ENCODE data around the gene BLOC1S6. TPM values are rescaled to one million over a fixed set of nuclear protein-coding genes. Genes with fewer than 3 reads are reported as not detected.
A peak's percentile ranks its signal among the peaks of the same experiment; 100 is the strongest.

BLOC1S6 gene
- total and polyA plus RNA-seq, 5 donors from 2014 or later = 37.9 to 66.3 (median 46.7) TPM

GRCh38 chr15:45549541-45550220, 37.5 kb upstream of the BLOC1S6 start:
- Mint-ChIP-seq H3K27me3 (peaks cover 29% of the 10 kb centered on the region), H3K4me3 (no peak overlapping the region), H3K27ac (no peak overlapping the region), H3K4me1 (no peaks in the 10 kb centered on the region), H3K9me3 (peaks cover 0 to 1% (median 0%) of the 10 kb centered on the region in 7 donors), H3K36me3 (no peaks in the 10 kb centered on the region)
- Histone ChIP-seq H3K9me3 (ENCODE audit: control insufficient read depth in 2 of 2, low read length in 2 of 2) (no peaks in the 10 kb centered on the region), H3K4me3 (ENCODE audit: low read depth, low read length) (no peak overlapping the region), H3K36me3 (ENCODE audit: control insufficient read depth, insufficient read depth, low read length) (no peaks in the 10 kb centered on the region), H3K4me1 (ENCODE audit: control insufficient read depth, insufficient read depth, low read length, poor library complexity, severe bottlenecking) (no peaks in the 10 kb centered on the region), H3K27me3 (ENCODE audit: control insufficient read depth, insufficient read depth, low read length) (peaks cover 8% of the 10 kb centered on the region), H3K27ac (ENCODE audit: insufficient read depth, low read length, poor library complexity, severe bottlenecking) (no peak overlapping the region)
- DNase-seq (no peak), ATAC-seq (ENCODE audit: low read depth in 2 of 2) (no peak)

DNA sequence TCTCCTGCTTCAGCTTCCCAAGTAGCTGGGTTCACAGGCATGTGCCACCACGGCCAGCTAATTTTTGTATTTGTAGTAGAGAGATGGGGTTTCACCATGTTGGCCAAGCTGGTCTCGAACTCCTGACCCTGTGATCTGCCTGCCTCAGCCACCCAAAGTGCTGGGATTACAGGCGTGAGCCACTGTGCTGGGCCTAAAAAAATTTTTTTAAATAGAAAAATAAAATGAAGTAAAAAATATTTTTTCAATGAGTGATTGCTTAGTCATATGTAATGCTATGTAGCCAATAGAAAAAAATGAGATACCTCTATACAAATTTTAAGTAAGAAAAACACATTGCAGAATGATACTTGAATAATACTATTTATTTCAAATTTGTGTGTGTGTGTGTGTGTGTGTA, 36.7 kb upstream of the BLOC1S6 start:
- peaks cover 36% of the 10 kb centered on the region for H3K27me3 Mint-ChIP-seq
- Histone ChIP-seq H3K9me3 (ENCODE audit: control insufficient read depth in 2 of 2, low read length in 2 of 2) (no peaks in the 10 kb centered on the region), H3K36me3 (ENCODE audit: control insufficient read depth, insufficient read depth, low read length) (no peaks in the 10 kb centered on the region), H3K4me1 (ENCODE audit: control insufficient read depth, insufficient read depth, low read length, poor library complexity, severe bottlenecking) (no peaks in the 10 kb centered on the region), H3K27me3 (ENCODE audit: control insufficient read depth, insufficient read depth, low read length) (peaks cover 8% of the 10 kb centered on the region), H3K4me3 (ENCODE audit: low read depth, low read length) (no peak overlapping the region), H3K27ac (ENCODE audit: insufficient read depth, low read length, poor library complexity, severe bottlenecking) (no peak overlapping the region)
- H3K4me1 Mint-ChIP-seq = no peaks in the 10 kb centered on the region
- no peak overlapping the region for H3K27ac Mint-ChIP-seq
- peaks cover 0 to 1% (median 0%) of the 10 kb centered on the region in 7 donors for H3K9me3 Mint-ChIP-seq
- DNase-seq = no peak
- no peak for ATAC-seq (ENCODE audit: low read depth in 2 of 2)
- no peaks in the 10 kb centered on the region for H3K36me3 Mint-ChIP-seq
- H3K4me3 Mint-ChIP-seq = no peak overlapping the region

DNA sequence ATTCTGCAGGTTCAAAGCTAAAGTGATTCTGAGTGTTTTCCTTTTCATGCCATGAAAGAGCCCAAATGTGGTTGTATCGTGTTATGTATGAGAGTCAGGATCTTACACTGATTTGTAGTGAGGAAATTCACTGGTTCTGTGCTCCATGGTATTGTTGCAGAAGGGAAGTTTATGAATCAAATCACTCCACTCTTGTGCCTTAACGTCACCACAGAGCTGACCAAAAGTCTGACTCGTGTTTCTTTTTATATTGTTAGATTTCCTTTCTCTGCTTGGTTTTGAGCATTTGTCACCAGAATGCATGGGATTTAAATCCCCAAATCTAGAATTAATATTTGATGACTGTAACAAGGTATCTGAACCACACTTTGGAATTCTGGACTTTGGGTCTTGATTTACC, 35.5 kb upstream of the BLOC1S6 start:
- H3K36me3 ChIP-seq (ENCODE audit: control insufficient read depth, insufficient read depth, low read length) = no peaks in the 10 kb centered on the region
- ATAC-seq (ENCODE audit: low read depth in 2 of 2) (no peak), DNase-seq (no peak)
- no peak overlapping the region for H3K27ac ChIP-seq (ENCODE audit: insufficient read depth, low read length, poor library complexity, severe bottlenecking)
- peaks cover 40% of the 10 kb centered on the region for H3K27me3 Mint-ChIP-seq
- H3K4me3 ChIP-seq (ENCODE audit: low read depth, low read length) = no peak overlapping the region
- peaks cover 0 to 1% (median 0%) of the 10 kb centered on the region in 7 donors for H3K9me3 Mint-ChIP-seq
- H3K27me3 ChIP-seq (ENCODE audit: control insufficient read depth, insufficient read depth, low read length) = peaks cover 9% of the 10 kb centered on the region
- no peaks in the 10 kb centered on the region for H3K4me1 Mint-ChIP-seq
- no peaks in the 10 kb centered on the region for H3K36me3 Mint-ChIP-seq
- H3K4me1 ChIP-seq (ENCODE audit: control insufficient read depth, insufficient read depth, low read length, poor library complexity, severe bottlenecking) = no peaks in the 10 kb centered on the region
- no peaks in the 10 kb centered on the region for H3K9me3 ChIP-seq (ENCODE audit: control insufficient read depth in 2 of 2, low read length in 2 of 2)
- no peak overlapping the region for H3K27ac Mint-ChIP-seq
- H3K4me3 Mint-ChIP-seq = no peak overlapping the region

GRCh38 chr15:45555934-45556608, 31.1 kb upstream of the BLOC1S6 start:
- Mint-ChIP-seq H3K36me3 (no peaks in the 10 kb centered on the region), H3K27me3 (peaks cover 47% of the 10 kb centered on the region), H3K4me1 (no peaks in the 10 kb centered on the region), H3K4me3 (no peak overlapping the region), H3K27ac (no peak overlapping the region), H3K9me3 (peaks cover 0 to 1% (median 0%) of the 10 kb centered on the region in 7 donors)
- H3K27ac ChIP-seq (ENCODE audit: insufficient read depth, low read length, poor library complexity, severe bottlenecking) = no peak overlapping the region
- H3K36me3 ChIP-seq (ENCODE audit: control insufficient read depth, insufficient read depth, low read length) = no peaks in the 10 kb centered on the region
- H3K4me3 ChIP-seq (ENCODE audit: low read depth, low read length) = no peak overlapping the region
- ATAC-seq (ENCODE audit: low read depth in 2 of 2) (no peak), DNase-seq (no peak)
- H3K27me3 ChIP-seq (ENCODE audit: control insufficient read depth, insufficient read depth, low read length) = peaks cover 12% of the 10 kb centered on the region
- H3K4me1 ChIP-seq (ENCODE audit: control insufficient read depth, insufficient read depth, low read length, poor library complexity, severe bottlenecking) = no peaks in the 10 kb centered on the region
- no peaks in the 10 kb centered on the region for H3K9me3 ChIP-seq (ENCODE audit: control insufficient read depth in 2 of 2, low read length in 2 of 2)

- ATAC-seq (ENCODE audit: low read depth in 2 of 2) = no peak
Measured at GRCh38 chr15:45572617-45573016, 14.6 kb upstream of the BLOC1S6 start.

DNA sequence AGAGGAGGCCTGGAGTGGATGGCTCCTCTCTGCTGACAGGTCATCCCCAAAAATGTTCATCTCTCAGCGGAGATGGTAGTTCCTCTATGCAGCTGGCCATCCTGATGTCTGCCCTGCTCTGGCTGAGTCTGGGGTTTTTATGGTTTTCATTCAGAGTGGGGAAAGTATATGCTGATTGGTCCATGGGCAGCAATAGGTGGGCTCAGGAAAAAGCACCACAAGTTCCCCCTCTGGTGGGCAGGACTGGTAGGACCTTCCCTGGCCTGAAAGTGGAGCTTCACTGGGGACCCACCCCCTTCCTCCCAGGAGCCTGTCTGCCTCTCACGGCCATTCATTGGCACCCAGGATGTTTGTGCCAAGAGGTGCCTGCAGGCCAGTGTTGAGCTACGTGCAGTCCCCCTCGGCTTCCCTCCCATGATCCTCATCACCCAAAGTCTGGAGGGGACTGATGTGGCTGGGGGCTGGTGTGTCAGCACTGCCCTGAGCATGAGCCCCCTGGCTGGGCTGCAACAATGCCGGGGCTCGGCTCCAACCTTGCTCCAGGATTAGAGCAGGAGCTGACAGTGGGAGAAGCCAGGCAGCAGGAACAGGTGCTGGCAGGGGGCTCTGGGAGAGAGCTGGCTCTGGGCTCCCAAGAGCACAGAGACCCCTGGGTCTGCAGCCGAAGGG, 13.1 kb upstream of the BLOC1S6 start:
- H3K9me3 Mint-ChIP-seq = peaks cover 0 to 2% (median 0%) of the 10 kb centered on the region in 7 donors
- H3K27me3 Mint-ChIP-seq = peaks cover 40% of the 10 kb centered on the region
- H3K27ac Mint-ChIP-seq = no peak overlapping the region
- no peaks in the 10 kb centered on the region for H3K36me3 ChIP-seq (ENCODE audit: control insufficient read depth, insufficient read depth, low read length)
- no peak for ATAC-seq (ENCODE audit: low read depth in 2 of 2)
- no peak overlapping the region for H3K4me3 ChIP-seq (ENCODE audit: low read depth, low read length)
- H3K36me3 Mint-ChIP-seq = no peaks in the 10 kb centered on the region
- H3K4me3 Mint-ChIP-seq = no peak overlapping the region
- no peaks in the 10 kb centered on the region for H3K4me1 Mint-ChIP-seq
- H3K4me1 ChIP-seq (ENCODE audit: control insufficient read depth, insufficient read depth, low read length, poor library complexity, severe bottlenecking) = no peaks in the 10 kb centered on the region
- no peak overlapping the region for H3K27ac ChIP-seq (ENCODE audit: insufficient read depth, low read length, poor library complexity, severe bottlenecking)
- H3K9me3 ChIP-seq (ENCODE audit: control insufficient read depth in 2 of 2, low read length in 2 of 2) = no peaks in the 10 kb centered on the region
- peak in 1 of 3 donors; percentile 17 for DNase-seq
- H3K27me3 ChIP-seq (ENCODE audit: control insufficient read depth, insufficient read depth, low read length) = peaks cover 16% of the 10 kb centered on the region

More at GRCh38 chr15:45572617-45573016, 14.6 kb upstream of the BLOC1S6 start:
- H3K4me1 ChIP-seq (ENCODE audit: control insufficient read depth, insufficient read depth, low read length, poor library complexity, severe bottlenecking) = no peaks in the 10 kb centered on the region
- Mint-ChIP-seq H3K9me3 (peaks cover 0 to 2% (median 0%) of the 10 kb centered on the region in 7 donors), H3K4me1 (no peaks in the 10 kb centered on the region), H3K36me3 (no peaks in the 10 kb centered on the region), H3K4me3 (no peak overlapping the region), H3K27me3 (peaks cover 48% of the 10 kb centered on the region), H3K27ac (no peak overlapping the region)
- no peaks in the 10 kb centered on the region for H3K36me3 ChIP-seq (ENCODE audit: control insufficient read depth, insufficient read depth, low read length)
- DNase-seq = no peak
- H3K9me3 ChIP-seq (ENCODE audit: control insufficient read depth in 2 of 2, low read length in 2 of 2) = no peaks in the 10 kb centered on the region
- no peak overlapping the region for H3K27ac ChIP-seq (ENCODE audit: insufficient read depth, low read length, poor library complexity, severe bottlenecking)
- H3K4me3 ChIP-seq (ENCODE audit: low read depth, low read length) = no peak overlapping the region
- peaks cover 16% of the 10 kb centered on the region for H3K27me3 ChIP-seq (ENCODE audit: control insufficient read depth, insufficient read depth, low read length)

DNA sequence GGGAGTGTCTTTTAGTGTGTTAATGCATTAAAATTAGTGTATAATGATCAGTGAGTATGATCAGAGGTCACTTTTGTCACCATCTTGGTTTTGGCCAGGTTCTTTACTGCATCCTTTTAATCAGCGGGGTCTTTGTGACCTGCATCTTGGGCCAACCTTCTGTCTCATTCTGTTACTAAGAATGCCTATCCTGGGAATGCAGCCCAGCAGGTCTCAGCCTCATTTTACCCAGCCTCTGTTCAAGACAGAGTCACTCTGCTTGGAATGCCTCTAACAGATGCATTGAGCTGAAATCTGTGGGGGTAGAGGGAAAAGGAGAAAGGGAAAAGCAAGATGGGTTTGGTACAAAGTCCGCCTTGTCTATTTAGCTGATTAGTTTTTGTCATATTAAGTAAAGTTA, 5.3 kb upstream of the BLOC1S6 start:
- Histone ChIP-seq H3K27ac (ENCODE audit: insufficient read depth, low read length, poor library complexity, severe bottlenecking) (no peak overlapping the region), H3K36me3 (ENCODE audit: control insufficient read depth, insufficient read depth, low read length) (no peaks in the 10 kb centered on the region), H3K9me3 (ENCODE audit: control insufficient read depth in 2 of 2, low read length in 2 of 2) (no peaks in the 10 kb centered on the region), H3K4me1 (ENCODE audit: control insufficient read depth, insufficient read depth, low read length, poor library complexity, severe bottlenecking) (peaks cover 16% of the 10 kb centered on the region), H3K27me3 (ENCODE audit: control insufficient read depth, insufficient read depth, low read length) (peaks cover 3% of the 10 kb centered on the region), H3K4me3 (ENCODE audit: low read depth, low read length) (no peak overlapping the region)
- Mint-ChIP-seq H3K36me3 (no peaks in the 10 kb centered on the region), H3K4me3 (peak overlapping the region in 1 of 4 donors; percentile 67), H3K4me1 (peaks cover 7 to 19% (median 13%) of the 10 kb centered on the region in 4 donors), H3K27ac (no peak overlapping the region), H3K27me3 (peaks cover 15% of the 10 kb centered on the region), H3K9me3 (no peaks in the 10 kb centered on the region)
- ATAC-seq (ENCODE audit: low read depth in 2 of 2) (no peak), DNase-seq (no peak)
